Suprapubic skin (tissue), 4 donors: ENCODE measurements around the gene ING3.

Experiments used
- CTCF ChIP-seq, 2 donors: fragments of 200-600 bp in 1 of 2; fragments of 450-650 bp in 1 of 2; sonication (generic) in 1 of 2; IDR thresholded peaks; one replicate each; pipeline ENCODE4 v1.5.1; 2016 to 2019; ENCODE audit warnings: antibody characterized with exemption in 2 of 2, mild to moderate bottlenecking in 1 of 2, moderate library complexity in 1 of 2
- POLR2A ChIP-seq, 2 donors: fragments of 450-650 bp; IDR thresholded peaks; one replicate each; pipeline ENCODE4 v1.6.1; 2017; ENCODE audit warnings: antibody characterized with exemption in 2 of 2, mild to moderate bottlenecking in 2 of 2, moderate library complexity in 2 of 2
- POLR2AphosphoS5 ChIP-seq, 3 donors: sonication (generic); formaldehyde crosslinking; IDR thresholded peaks; one replicate each; pipeline ENCODE4 v1.6.1; 2017; ENCODE audit warnings: antibody characterized with exemption in 3 of 3

GRCh38 chr7:120964088-120964487, 13.5 kb downstream of the ING3 start:
- no peak for TF ChIP-seq POLR2AphosphoS5 (IDR thresholded peaks at IDR 0.05)
- TF ChIP-seq CTCF (IDR thresholded peaks at IDR 0.05), result no peak
- TF ChIP-seq POLR2A (IDR thresholded peaks at IDR 0.05), result no peak
